ENCODE data around the gene SLC35F1.

DNA sequence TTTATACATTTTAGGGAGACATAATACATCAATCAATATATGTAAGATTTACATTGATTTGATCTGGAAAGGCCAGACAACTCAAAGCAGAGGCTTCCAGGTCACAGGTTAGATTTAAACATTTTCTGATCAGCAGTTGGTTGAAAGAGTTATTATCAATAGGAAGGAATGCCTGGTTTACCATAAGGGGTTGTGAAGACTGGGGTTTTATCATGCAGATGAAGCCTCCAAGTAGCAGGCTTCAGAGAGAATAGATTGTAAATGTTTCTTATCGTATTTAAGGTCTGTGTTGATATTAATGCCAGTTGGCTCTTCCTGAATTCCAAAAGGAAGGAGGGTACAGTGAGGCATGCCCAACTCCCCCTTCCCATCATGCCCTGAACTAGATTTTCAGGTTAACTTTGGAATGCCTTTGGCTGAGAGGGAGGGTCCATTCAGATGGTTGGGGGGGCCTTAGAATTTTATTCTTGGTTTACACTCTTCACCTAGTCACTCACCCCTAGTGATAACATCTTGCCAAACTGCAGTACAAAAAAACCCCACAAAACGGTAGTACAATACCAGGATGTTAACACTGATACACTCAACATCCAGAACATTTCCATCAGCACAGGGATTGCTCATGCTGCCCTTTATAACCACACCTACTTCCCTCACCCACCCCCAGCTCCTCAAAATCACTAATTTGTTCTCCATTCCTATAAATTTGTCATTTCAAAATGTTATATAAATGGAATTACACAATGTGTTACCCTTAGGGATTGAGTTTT lies 381.5 kb downstream of the SLC35F1 start:
- no peak for TF ChIP-seq POLR2A (IDR thresholded peaks at IDR 0.05; ENCODE audit: low read length)
- no peak for TF ChIP-seq CTCF (IDR thresholded peaks at IDR 0.05)
- TF ChIP-seq, protein P1, sequence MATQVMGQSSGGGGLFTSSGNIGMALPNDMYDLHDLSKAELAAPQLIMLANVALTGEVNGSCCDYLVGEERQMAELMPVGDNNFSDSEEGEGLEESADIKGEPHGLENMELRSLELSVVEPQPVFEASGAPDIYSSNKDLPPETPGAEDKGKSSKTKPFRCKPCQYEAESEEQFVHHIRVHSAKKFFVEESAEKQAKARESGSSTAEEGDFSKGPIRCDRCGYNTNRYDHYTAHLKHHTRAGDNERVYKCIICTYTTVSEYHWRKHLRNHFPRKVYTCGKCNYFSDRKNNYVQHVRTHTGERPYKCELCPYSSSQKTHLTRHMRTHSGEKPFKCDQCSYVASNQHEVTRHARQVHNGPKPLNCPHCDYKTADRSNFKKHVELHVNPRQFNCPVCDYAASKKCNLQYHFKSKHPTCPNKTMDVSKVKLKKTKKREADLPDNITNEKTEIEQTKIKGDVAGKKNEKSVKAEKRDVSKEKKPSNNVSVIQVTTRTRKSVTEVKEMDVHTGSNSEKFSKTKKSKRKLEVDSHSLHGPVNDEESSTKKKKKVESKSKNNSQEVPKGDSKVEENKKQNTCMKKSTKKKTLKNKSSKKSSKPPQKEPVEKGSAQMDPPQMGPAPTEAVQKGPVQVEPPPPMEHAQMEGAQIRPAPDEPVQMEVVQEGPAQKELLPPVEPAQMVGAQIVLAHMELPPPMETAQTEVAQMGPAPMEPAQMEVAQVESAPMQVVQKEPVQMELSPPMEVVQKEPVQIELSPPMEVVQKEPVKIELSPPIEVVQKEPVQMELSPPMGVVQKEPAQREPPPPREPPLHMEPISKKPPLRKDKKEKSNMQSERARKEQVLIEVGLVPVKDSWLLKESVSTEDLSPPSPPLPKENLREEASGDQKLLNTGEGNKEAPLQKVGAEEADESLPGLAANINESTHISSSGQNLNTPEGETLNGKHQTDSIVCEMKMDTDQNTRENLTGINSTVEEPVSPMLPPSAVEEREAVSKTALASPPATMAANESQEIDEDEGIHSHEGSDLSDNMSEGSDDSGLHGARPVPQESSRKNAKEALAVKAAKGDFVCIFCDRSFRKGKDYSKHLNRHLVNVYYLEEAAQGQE (IDR thresholded peaks at IDR 0.05): no peak
- TF ChIP-seq, protein P2, sequence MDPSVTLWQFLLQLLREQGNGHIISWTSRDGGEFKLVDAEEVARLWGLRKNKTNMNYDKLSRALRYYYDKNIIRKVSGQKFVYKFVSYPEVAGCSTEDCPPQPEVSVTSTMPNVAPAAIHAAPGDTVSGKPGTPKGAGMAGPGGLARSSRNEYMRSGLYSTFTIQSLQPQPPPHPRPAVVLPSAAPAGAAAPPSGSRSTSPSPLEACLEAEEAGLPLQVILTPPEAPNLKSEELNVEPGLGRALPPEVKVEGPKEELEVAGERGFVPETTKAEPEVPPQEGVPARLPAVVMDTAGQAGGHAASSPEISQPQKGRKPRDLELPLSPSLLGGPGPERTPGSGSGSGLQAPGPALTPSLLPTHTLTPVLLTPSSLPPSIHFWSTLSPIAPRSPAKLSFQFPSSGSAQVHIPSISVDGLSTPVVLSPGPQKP (IDR thresholded peaks at IDR 0.05; ENCODE audit: low read depth, low read length): no peak
